NCI-H446 treated with DMSO at 0.1 percent for 48 hours (cell line): ENCODE results near the gene PEX10.
"Not testable (repeated sequence)": the region's sequence is repeated elsewhere in the genome, so short reads cannot be mapped to it uniquely, and the experiment has no call there.

Source experiments
- DNase-seq: peaks from one replicate; lab custom pipeline; 2025; lab: John Stamatoyannopoulos, UW

Gene PEX10

GRCh38 chr1:2412395-2412772 lies at the start of gene PEX10:
TSS of gene PEX10 (minus strand) at chr1:2412564. CDS start at chr1:2412502, 62 bp downstream.
- peak; percentile 90 for DNase-seq

- DNase-seq: no peak
These were observed 48.8 kb upstream of the PEX10 start for GRCh38 chr1:2460996-2461751.

GRCh38 chr1:2460203-2460602 lies 47.8 kb upstream of the PEX10 start:
- no peak for DNase-seq

GRCh38 chr1:2459757-2460156 lies 47.4 kb upstream of the PEX10 start:
- no peak for DNase-seq

GRCh38 chr1:2459102-2459753 lies 46.9 kb upstream of the PEX10 start:
- DNase-seq: not testable (repeated sequence)

- DNase-seq: no peak
These were observed 46.3 kb upstream of the PEX10 start for GRCh38 chr1:2458687-2459086.

GRCh38 chr1:2457444-2457843 lies 45.1 kb upstream of the PEX10 start:
- no peak for DNase-seq

GRCh38 chr1:2455757-2456156 lies 43.4 kb upstream of the PEX10 start:
- DNase-seq: no peak

GRCh38 chr1:2454227-2454626 lies 41.9 kb upstream of the PEX10 start:
- DNase-seq: no peak

- DNase-seq: no peak
These were observed 40.6 kb upstream of the PEX10 start for GRCh38 chr1:2452932-2453315.

- DNase-seq: no peak
These were observed 40.0 kb upstream of the PEX10 start for GRCh38 chr1:2452201-2452931.

GRCh38 chr1:2451741-2452140 lies 39.4 kb upstream of the PEX10 start:
- DNase-seq: no peak

GRCh38 chr1:2449636-2450454 lies 37.5 kb upstream of the PEX10 start:
- no peak for DNase-seq

- DNase-seq: no peak
These were observed 35.7 kb upstream of the PEX10 start for GRCh38 chr1:2448098-2448445.

- no peak for DNase-seq
These were observed 35.1 kb upstream of the PEX10 start for GRCh38 chr1:2447276-2448097.

- DNase-seq: no peak
These were observed 34.5 kb upstream of the PEX10 start for GRCh38 chr1:2446861-2447260.

GRCh38 chr1:2446394-2446793 lies 34.0 kb upstream of the PEX10 start:
- no peak for DNase-seq

- DNase-seq: no peak
These were observed 33.5 kb upstream of the PEX10 start for GRCh38 chr1:2445823-2446215.

GRCh38 chr1:2445162-2445822 lies 32.9 kb upstream of the PEX10 start:
- DNase-seq: no peak

- no peak for DNase-seq
These were observed 31.8 kb upstream of the PEX10 start for GRCh38 chr1:2444138-2444591.
